GM12878 (cell line): ENCODE results near the gene TOPBP1. TPM values are rescaled to one million over a fixed set of nuclear protein-coding genes. Genes with fewer than 3 reads are reported as not detected.

Source experiments
- ATAC-seq: fragments of 200-7000 bp; cut with Tn5 transposase; 3 replicates; pipeline ENCODE4 v1.9.1; 2020; ENCODE audit warnings: mild to moderate bottlenecking, moderate library complexity
- BruUV-seq: library from RNA; stranded (reverse); fragments of 400-500 nt; replicated peaks from 2 replicates; lab custom pipeline; 2021; lab: Mats Ljungman, UMichigan
- CTCF ChIA-PET: fragments of 300-600 bp; sonication (Branson Sonifier 250); formaldehyde crosslinking; extraction: SDS; loops from one replicate; lab custom pipeline; 2021; ENCODE audit warnings: inconsistent platforms; lab: Yijun Ruan, JAX
- POLR2A ChIA-PET: fragments of 350-600 bp; formaldehyde crosslinking; extraction: SDS; loops from one replicate; lab custom pipeline; 2021; ENCODE audit warnings: inconsistent platforms; lab: Charles Lee
- RAD21 ChIA-PET: fragments of 300-600 bp; sonication (Branson Sonifier 250); formaldehyde crosslinking; loops from one replicate; lab custom pipeline; 2023; ENCODE audit warnings: antibody characterized with exemption; ENCODE audit not compliant: unreplicated experiment; lab: Charles Lee
- SMC1A ChIA-PET: fragments of 300-600 bp; sonication (Branson Sonifier 250); formaldehyde crosslinking; loops from one replicate; lab custom pipeline; 2023; ENCODE audit not compliant: unreplicated experiment, uncharacterized antibody; lab: Charles Lee
- DNase-seq: peaks from one replicate; pipeline ENCODE4 v3.0.0-alpha.2; 2011; ENCODE audit warnings: low read depth, low spot score
- FAIRE-seq: peaks from 3 replicates; lab custom pipeline; 2011; peaks lifted over from hg19 to GRCh38; lab: Jason Lieb, UNC
- H2AFZ ChIP-seq: 2 replicates; pipeline ENCODE4 v1.6.0; 2011; ENCODE audit warnings: low read depth, low read length, control low read depth; ENCODE audit not compliant: control insufficient read depth
- H3K27ac ChIP-seq: 2 replicates; pipeline ENCODE4 v1.5.1; 2011; ENCODE audit warnings: control low read depth; ENCODE audit not compliant: control insufficient read depth, insufficient read depth
- H3K27me3 ChIP-seq, 2 experiments: replicated peaks in 1 of 2; 2 replicates each; pipeline versions ENCODE4 v1.6.0 to v1.6.1; 2011; ENCODE audit warnings: low read length in 1 of 2; ENCODE audit not compliant: control insufficient read depth in 2 of 2, insufficient read depth in 2 of 2
- H3K36me3 ChIP-seq, 2 experiments: 2 replicates each; pipeline ENCODE4 v1.5.1; 2011; ENCODE audit warnings: low read length in 1 of 2; ENCODE audit not compliant: control insufficient read depth in 2 of 2, insufficient read depth in 2 of 2
- H3K4me1 ChIP-seq: 2 replicates; pipeline ENCODE4 v1.6.1; 2011; ENCODE audit warnings: mild to moderate bottlenecking, low read length, moderate library complexity, mixed read lengths; ENCODE audit not compliant: control insufficient read depth, insufficient read depth
- H3K4me2 ChIP-seq: 2 replicates; pipeline ENCODE4 v1.6.0; 2011; ENCODE audit warnings: control low read depth; ENCODE audit not compliant: control insufficient read depth, insufficient read depth
- H3K4me3 ChIP-seq: fragments of 200-600 bp; sonication (generic); 2 replicates; pipeline ENCODE4 v1.5.1; 2016
- H3K79me2 ChIP-seq: 2 replicates; pipeline ENCODE4 v1.6.0; 2011; ENCODE audit warnings: low read length; ENCODE audit not compliant: control insufficient read depth, insufficient read depth
- H3K9ac ChIP-seq: 2 replicates; pipeline ENCODE4 v1.8.0; 2011; ENCODE audit warnings: low read length, control low read depth, mixed read lengths; ENCODE audit not compliant: control insufficient read depth, insufficient read depth
- H3K9me3 ChIP-seq: replicated peaks from 3 replicates; pipeline ENCODE4 v1.5.1; 2011; ENCODE audit warnings: mild to moderate bottlenecking, low read length; ENCODE audit not compliant: control insufficient read depth, insufficient read depth
- H4K20me1 ChIP-seq: 2 replicates; pipeline ENCODE4 v1.6.0; 2011; ENCODE audit not compliant: control insufficient read depth, insufficient read depth
- BHLHE40 ChIP-seq, 2 experiments: fragments of 450-650 bp in 1 of 2; IDR thresholded peaks; 2 replicates each; pipeline ENCODE4 v1.6.1; 2011 to 2017; ENCODE audit warnings: low read depth in 2 of 2, borderline replicate concordance in 1 of 2, improper control_type of control experiment in 1 of 2, low read length in 1 of 2, mild to moderate bottlenecking in 1 of 2
- BRCA1 ChIP-seq: IDR thresholded peaks from 2 replicates; pipeline ENCODE4 v1.6.1; 2011; ENCODE audit warnings: low read depth, low read length, improper control_type of control experiment
- IKZF2 ChIP-seq, 2 experiments: fragments of 450-650 bp; IDR thresholded peaks; 2 replicates each; pipeline ENCODE4 v1.6.1; 2017; ENCODE audit warnings: mild to moderate bottlenecking in 2 of 2, moderate library complexity in 2 of 2
- POLR2A ChIP-seq: IDR thresholded peaks from 2 replicates; pipeline ENCODE4 v1.6.1; 2011; ENCODE audit warnings: low read depth, mild to moderate bottlenecking, low read length
- RFX5 ChIP-seq: IDR thresholded peaks from 2 replicates; pipeline ENCODE4 v1.6.1; 2011; ENCODE audit warnings: low read depth, low read length, improper control_type of control experiment
- RUNX3 ChIP-seq: IDR thresholded peaks from 2 replicates; pipeline ENCODE4 v1.6.1; 2012; ENCODE audit warnings: low read length, inconsistent platforms
- YY1 ChIP-seq: IDR thresholded peaks from 2 replicates; pipeline ENCODE4 v1.6.1; 2011; ENCODE audit warnings: low read depth, mild to moderate bottlenecking, low read length
- WGBS: methylation state at CpG from one replicate; pipeline ENCODE4 v1.1.6; 2016; ENCODE audit warnings: low lambda C conversion rate; ENCODE audit not compliant: insufficient replicate concordance, insufficient coverage; ENCODE audit errors: missing lambda C conversion rate; 5-methylcytosine and 5-hydroxymethylcytosine counted together
- in situ Hi-C: fragments of 300-500 bp; cut with MboI; formaldehyde crosslinking; loops from 9 replicates; pipeline ENCODE4 v1.14.3; 2018; ENCODE audit warnings: mixed read lengths
- intact Hi-C: fragments of 100-400 bp; cut with micrococcal nuclease; formaldehyde crosslinking; loops from one replicate; pipeline ENCODE4 v1.14.2; 2022; ENCODE audit not compliant: unreplicated experiment
- polyA plus RNA-seq, 11 experiments: library from polyadenylated mRNA; depleted of rRNA in 4 of 11; unstranded in 6 of 11; stranded (reverse) in 5 of 11; fragments of >200 nt; fragmentation: Nextera tagmentation in 4 of 11; fragmentation: Illumina TruSeq in 1 of 11; extraction: Ambion mirVana in 4 of 11; extraction: Trizol in 1 of 11; gene quantifications; 1 replicate in 1 of 11; 2 replicates in 10 of 11; pipeline versions ENCODE4 v1.2.1 to v1.2.3, GENCODE V29; 2011 to 2016; ENCODE audit warnings: inconsistent platforms in 2 of 11, missing spikeins in 2 of 11, low read depth in 1 of 11
- total RNA-seq, 4 experiments: library from RNA; depleted of rRNA in 3 of 4; stranded (reverse); fragments of >200 nt in 3 of 4; fragmentation: Illumina TruSeq in 1 of 4; extraction: Trizol in 1 of 4; gene quantifications; 2 replicates each; pipeline versions ENCODE4 v1.2.1 to v1.2.3, GENCODE V29; 2013 to 2021
- TF ChIP-seq, protein P1 (sequence below), 3 experiments: IDR thresholded peaks in 2 of 3; conservative IDR thresholded peaks in 1 of 3; 2 replicates each; pipeline ENCODE4 v1.5.1; 2011; ENCODE audit warnings: low read depth in 3 of 3, low read length in 3 of 3, mild to moderate bottlenecking in 3 of 3, control low read depth in 2 of 3, moderate library complexity in 2 of 3, inconsistent platforms in 1 of 3, mixed read lengths in 1 of 3; ENCODE audit not compliant: control insufficient read depth in 2 of 3, insufficient read depth in 1 of 3; ENCODE audit errors: extremely low read depth in 1 of 3
- TF ChIP-seq, protein P2 (sequence below): fragments of 450-650 bp; IDR thresholded peaks from 2 replicates; pipeline ENCODE4 v1.6.1; 2017; ENCODE audit warnings: mild to moderate bottlenecking
- TF ChIP-seq, protein P3 (sequence below): fragments of 450-650 bp; IDR thresholded peaks from 2 replicates; pipeline ENCODE4 v1.6.1; 2016; ENCODE audit warnings: mild to moderate bottlenecking

TOPBP1 gene
- total and polyA plus RNA-seq, 10 of the 15 experiments (the other 5 are each of a cell fraction or from before 2014, with no cell fraction given): 18.3 to 99.3 (median 61.5) TPM

DNA sequence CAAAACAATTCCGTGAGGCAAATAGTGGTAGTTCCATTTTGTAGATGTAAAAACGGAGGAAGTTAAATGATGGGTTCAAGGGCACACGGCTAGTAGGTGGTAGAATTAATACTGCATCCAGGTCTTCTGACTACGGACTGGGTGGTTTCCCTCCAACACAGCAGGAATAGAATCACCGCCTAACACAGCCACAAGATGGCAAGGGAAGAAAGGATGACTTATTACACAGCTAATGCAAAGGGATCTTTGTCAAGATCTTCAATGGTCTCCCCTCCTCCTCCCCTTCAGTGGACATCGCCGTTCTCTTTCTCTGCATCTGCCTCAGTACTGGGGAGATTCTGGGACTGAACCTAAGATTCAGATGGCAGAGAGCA lies 524 bp upstream of the TOPBP1 start:
- peak overlapping the region; percentile 99 for H3K9ac ChIP-seq
- peaks cover 0 to 17% of the 10 kb centered on the region in 2 experiments; a peak in 2 of 4 replicates for H3K36me3 ChIP-seq
- H3K27ac ChIP-seq: peak overlapping the region; percentile 96
- 21% methylated on average over 7 of the region's 7 CpGs for WGBS
- in situ Hi-C loops (loop anchor here (10.0 kb wide), 1 partner anchor 823 kb away; the partner anchor contains the start of genes ANAPC13 and CEP63), intact Hi-C loops (loop anchor here (2.0 to 10.0 kb wide), 4 partner anchors 143 to 813 kb away; partner anchors contain the start of gene SRPRB)
- DNase-seq: no peak
- BruUV-seq: TSS peak; percentile 96
- peak overlapping the region; percentile 85 for H2AFZ ChIP-seq
- TF ChIP-seq, protein P1, sequence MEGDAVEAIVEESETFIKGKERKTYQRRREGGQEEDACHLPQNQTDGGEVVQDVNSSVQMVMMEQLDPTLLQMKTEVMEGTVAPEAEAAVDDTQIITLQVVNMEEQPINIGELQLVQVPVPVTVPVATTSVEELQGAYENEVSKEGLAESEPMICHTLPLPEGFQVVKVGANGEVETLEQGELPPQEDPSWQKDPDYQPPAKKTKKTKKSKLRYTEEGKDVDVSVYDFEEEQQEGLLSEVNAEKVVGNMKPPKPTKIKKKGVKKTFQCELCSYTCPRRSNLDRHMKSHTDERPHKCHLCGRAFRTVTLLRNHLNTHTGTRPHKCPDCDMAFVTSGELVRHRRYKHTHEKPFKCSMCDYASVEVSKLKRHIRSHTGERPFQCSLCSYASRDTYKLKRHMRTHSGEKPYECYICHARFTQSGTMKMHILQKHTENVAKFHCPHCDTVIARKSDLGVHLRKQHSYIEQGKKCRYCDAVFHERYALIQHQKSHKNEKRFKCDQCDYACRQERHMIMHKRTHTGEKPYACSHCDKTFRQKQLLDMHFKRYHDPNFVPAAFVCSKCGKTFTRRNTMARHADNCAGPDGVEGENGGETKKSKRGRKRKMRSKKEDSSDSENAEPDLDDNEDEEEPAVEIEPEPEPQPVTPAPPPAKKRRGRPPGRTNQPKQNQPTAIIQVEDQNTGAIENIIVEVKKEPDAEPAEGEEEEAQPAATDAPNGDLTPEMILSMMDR (IDR thresholded peaks at IDR 0.05 in 2 of 3, conservative IDR thresholded peaks at IDR 0.05 in 1 of 3; ENCODE audit: control insufficient read depth in 2 of 3, extremely low read depth in 1 of 3, insufficient read depth in 1 of 3, low read depth in 3 of 3, low read length in 3 of 3): peak in 2 of 3 experiments; percentile 10 to 16; a peak in 3 of 6 replicates
- TF ChIP-seq RFX5: no peak
- TF ChIP-seq IKZF2 (IDR thresholded peaks at IDR 0.05): 0 out of 4 replicates have a peak, but pooled peaks have one; percentile 5 to 12
- TF ChIP-seq BHLHE40 (IDR thresholded peaks at IDR 0.05; ENCODE audit: borderline replicate concordance in 1 of 2, low read depth in 2 of 2, low read length in 1 of 2): no peak
- TF ChIP-seq, protein P2, sequence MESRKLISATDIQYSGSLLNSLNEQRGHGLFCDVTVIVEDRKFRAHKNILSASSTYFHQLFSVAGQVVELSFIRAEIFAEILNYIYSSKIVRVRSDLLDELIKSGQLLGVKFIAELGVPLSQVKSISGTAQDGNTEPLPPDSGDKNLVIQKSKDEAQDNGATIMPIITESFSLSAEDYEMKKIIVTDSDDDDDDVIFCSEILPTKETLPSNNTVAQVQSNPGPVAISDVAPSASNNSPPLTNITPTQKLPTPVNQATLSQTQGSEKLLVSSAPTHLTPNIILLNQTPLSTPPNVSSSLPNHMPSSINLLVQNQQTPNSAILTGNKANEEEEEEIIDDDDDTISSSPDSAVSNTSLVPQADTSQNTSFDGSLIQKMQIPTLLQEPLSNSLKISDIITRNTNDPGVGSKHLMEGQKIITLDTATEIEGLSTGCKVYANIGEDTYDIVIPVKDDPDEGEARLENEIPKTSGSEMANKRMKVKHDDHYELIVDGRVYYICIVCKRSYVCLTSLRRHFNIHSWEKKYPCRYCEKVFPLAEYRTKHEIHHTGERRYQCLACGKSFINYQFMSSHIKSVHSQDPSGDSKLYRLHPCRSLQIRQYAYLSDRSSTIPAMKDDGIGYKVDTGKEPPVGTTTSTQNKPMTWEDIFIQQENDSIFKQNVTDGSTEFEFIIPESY: no peak
- no peak for TF ChIP-seq BRCA1
- no peak for TF ChIP-seq POLR2A
- no peak for TF ChIP-seq RUNX3
- 0 out of 2 replicates have a peak, but pooled peaks have one; percentile 13 for TF ChIP-seq YY1
- TF ChIP-seq, protein P3, sequence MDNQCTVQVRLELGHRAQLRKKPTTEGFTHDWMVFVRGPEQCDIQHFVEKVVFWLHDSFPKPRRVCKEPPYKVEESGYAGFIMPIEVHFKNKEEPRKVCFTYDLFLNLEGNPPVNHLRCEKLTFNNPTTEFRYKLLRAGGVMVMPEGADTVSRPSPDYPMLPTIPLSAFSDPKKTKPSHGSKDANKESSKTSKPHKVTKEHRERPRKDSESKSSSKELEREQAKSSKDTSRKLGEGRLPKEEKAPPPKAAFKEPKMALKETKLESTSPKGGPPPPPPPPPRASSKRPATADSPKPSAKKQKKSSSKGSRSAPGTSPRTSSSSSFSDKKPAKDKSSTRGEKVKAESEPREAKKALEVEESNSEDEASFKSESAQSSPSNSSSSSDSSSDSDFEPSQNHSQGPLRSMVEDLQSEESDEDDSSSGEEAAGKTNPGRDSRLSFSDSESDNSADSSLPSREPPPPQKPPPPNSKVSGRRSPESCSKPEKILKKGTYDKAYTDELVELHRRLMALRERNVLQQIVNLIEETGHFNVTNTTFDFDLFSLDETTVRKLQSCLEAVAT: peak; percentile 87; the same call in 1 of the 2 replicates
- H3K4me3 ChIP-seq: peak overlapping the region; percentile 95
- H3K27me3 ChIP-seq: no peaks in the 10 kb centered on the region
- ATAC-seq: peak; percentile 68
- FAIRE-seq: peak; percentile 76
- H3K4me1 ChIP-seq: peaks cover 4% of the 10 kb centered on the region; the same call in 1 of the 2 replicates
- peaks cover 47% of the 10 kb centered on the region for H3K79me2 ChIP-seq
- ChIA-PET POLR2A (interaction anchor here (0.7 to 1.7 kb wide), 2 partner anchors 90 to 214 kb away, joined by 4 to 7 read pairs; no protein-coding TSS in a partner anchor), CTCF (interaction anchor here (1.1 to 2.1 kb wide), 3 partner anchors 7 to 84 kb away, joined by 4 to 8 read pairs (median 5); no protein-coding TSS in a partner anchor), SMC1A (interaction anchor here (0.9 to 1.9 kb wide), 3 partner anchors 158 to 220 kb away, joined by 3 to 5 read pairs (median 4); no protein-coding TSS in a partner anchor), RAD21 (interaction anchor here (1.6 to 2.0 kb wide), 2 partner anchors 188 to 213 kb away, joined by 4 to 5 read pairs; no protein-coding TSS in a partner anchor)
- H3K9me3 ChIP-seq: no peaks in the 10 kb centered on the region
- no peaks in the 10 kb centered on the region for H4K20me1 ChIP-seq
- peak overlapping the region; percentile 91 for H3K4me2 ChIP-seq
